H1 (cell line): Measurements from ENCODE around the gene KTN1. TPM values are rescaled to one million over a fixed set of nuclear protein-coding genes. Genes with fewer than 3 reads are reported as not detected.

Experiments
- NANOG ChIP-seq: IDR thresholded peaks from 2 replicates; pipeline ENCODE4 v1.6.1; 2011; ENCODE audit warnings: low read length, low read depth, mild to moderate bottlenecking, inconsistent platforms; ENCODE audit not compliant: insufficient read depth, poor library complexity, severe bottlenecking
- POLR2AphosphoS5 ChIP-seq: IDR thresholded peaks from 2 replicates; pipeline ENCODE4 v1.6.1; 2011; ENCODE audit warnings: low read depth, low read length
- polyA plus RNA-seq, 7 experiments: library from polyadenylated mRNA; depleted of rRNA in 3 of 7; stranded (reverse) in 5 of 7; unstranded in 2 of 7; fragments of >200 nt in 5 of 7; fragments of 200-250 nt in 2 of 7; gene quantifications; 1 replicate in 5 of 7; 2 replicates in 1 of 7; 4 replicates in 1 of 7; pipeline versions ENCODE4 v1.2.1 to v1.2.3, GENCODE V29; 2011 to 2013; ENCODE audit warnings: missing spikeins in 2 of 7, mixed read lengths in 2 of 7
- total RNA-seq: library from RNA; stranded (reverse); fragmentation: NEBNext Ultra II Directional; extraction: Animal tissue kit (Norgen Biotek cat#: 25700); gene quantifications from 2 replicates; pipeline ENCODE4 v1.2.1, GENCODE V29; 2021

KTN1 gene
- total and polyA plus RNA-seq, 2 of the 8 experiments (the other 6 are each of a cell fraction or from before 2014, with no cell fraction given) = 15.4 to 151 TPM

GRCh38 chr14:55583942-55584468 lies 4.0 kb downstream of the KTN1 start (continued):
- TF ChIP-seq POLR2AphosphoS5 (no peak), NANOG (no peak)
- TF ChIP-seq, all 59 proteins: peak for 0
